ENCODE data around the gene OSTM1.

DNA sequence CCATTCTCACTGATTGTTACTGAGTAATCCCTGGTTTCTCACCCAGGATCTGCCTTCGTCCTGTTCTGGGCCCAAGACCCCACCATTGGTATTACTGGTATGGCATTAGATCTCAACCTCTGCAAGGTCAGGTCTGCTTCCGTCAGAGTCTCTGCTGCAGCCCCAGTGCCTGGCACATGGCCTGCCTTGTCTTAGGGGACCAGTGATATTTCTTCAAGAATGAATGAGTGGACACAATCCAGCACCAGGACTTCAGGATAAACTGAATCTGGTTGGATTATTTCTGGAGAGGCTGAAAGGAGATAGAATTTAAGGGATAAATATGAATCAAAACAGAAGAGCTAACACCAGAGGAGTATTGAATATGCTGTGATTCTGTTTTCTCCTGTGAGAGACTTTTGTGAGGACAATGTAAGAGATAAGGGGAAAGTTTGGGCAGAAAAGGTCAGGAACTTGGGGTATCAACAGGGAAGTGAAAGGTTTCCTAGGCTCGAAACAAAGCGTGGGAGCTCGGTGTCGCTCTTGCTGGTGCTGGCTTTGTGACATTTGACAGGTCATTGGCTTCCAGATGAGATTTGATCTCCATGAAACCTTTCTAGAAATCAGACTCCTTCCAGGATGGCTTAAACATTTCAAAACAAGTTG is 53.9 kb downstream of the OSTM1 start:
- TF ChIP-seq, protein P1, sequence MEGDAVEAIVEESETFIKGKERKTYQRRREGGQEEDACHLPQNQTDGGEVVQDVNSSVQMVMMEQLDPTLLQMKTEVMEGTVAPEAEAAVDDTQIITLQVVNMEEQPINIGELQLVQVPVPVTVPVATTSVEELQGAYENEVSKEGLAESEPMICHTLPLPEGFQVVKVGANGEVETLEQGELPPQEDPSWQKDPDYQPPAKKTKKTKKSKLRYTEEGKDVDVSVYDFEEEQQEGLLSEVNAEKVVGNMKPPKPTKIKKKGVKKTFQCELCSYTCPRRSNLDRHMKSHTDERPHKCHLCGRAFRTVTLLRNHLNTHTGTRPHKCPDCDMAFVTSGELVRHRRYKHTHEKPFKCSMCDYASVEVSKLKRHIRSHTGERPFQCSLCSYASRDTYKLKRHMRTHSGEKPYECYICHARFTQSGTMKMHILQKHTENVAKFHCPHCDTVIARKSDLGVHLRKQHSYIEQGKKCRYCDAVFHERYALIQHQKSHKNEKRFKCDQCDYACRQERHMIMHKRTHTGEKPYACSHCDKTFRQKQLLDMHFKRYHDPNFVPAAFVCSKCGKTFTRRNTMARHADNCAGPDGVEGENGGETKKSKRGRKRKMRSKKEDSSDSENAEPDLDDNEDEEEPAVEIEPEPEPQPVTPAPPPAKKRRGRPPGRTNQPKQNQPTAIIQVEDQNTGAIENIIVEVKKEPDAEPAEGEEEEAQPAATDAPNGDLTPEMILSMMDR (IDR thresholded peaks at IDR 0.05): no peak
- no peak for TF ChIP-seq POLR2A (IDR thresholded peaks at IDR 0.05)

All from testis (tissue), 2 donors.